Endodermal cell (in vitro differentiated cells): ENCODE data around the gene MTG1. TPM values are rescaled to one million over a fixed set of nuclear protein-coding genes. Genes with fewer than 3 reads are reported as not detected.

ENCODE experiments used
- DNase-seq: peaks from one replicate; pipeline ENCODE4 v3.0.0-alpha.2; 2017
- H3K27ac ChIP-seq: 2 replicates; pipeline ENCODE4 v1.5.1; 2013; ENCODE audit warnings: mild to moderate bottlenecking, low read depth, low read length, moderate library complexity
- H3K27me3 ChIP-seq: 2 replicates; pipeline ENCODE4 v1.6.1; 2013; ENCODE audit warnings: mild to moderate bottlenecking, low read length, moderate library complexity; ENCODE audit not compliant: insufficient read depth, control insufficient read depth, poor library complexity, severe bottlenecking
- H3K36me3 ChIP-seq: 2 replicates; pipeline ENCODE4 v1.7.0; 2013; ENCODE audit warnings: mild to moderate bottlenecking, low read length, moderate library complexity; ENCODE audit not compliant: control insufficient read depth, insufficient read depth
- H3K4me1 ChIP-seq: one replicate; pipeline ENCODE4 v1.7.0; 2013; ENCODE audit warnings: low read length; ENCODE audit not compliant: control insufficient read depth, insufficient read depth
- H3K4me3 ChIP-seq: 2 replicates; pipeline ENCODE4 v1.5.1; 2013; ENCODE audit warnings: mild to moderate bottlenecking, low read length, moderate library complexity
- H3K9ac ChIP-seq: 2 replicates; pipeline ENCODE4 v1.6.1; 2013; ENCODE audit warnings: mild to moderate bottlenecking, low read length, moderate library complexity; ENCODE audit not compliant: poor library complexity, severe bottlenecking; ENCODE audit errors: extremely low read depth
- H3K9me3 ChIP-seq: 2 replicates; pipeline ENCODE4 v1.6.1; 2013; ENCODE audit warnings: mild to moderate bottlenecking, low read length, moderate library complexity; ENCODE audit not compliant: control insufficient read depth
- H3K27ac Mint-ChIP-seq: 2 replicates; pipeline ENCODE4 v1.8.0; 2020; ENCODE audit warnings: mixed read lengths
- H3K27me3 Mint-ChIP-seq: 2 replicates; pipeline ENCODE4 v1.8.0; 2021; ENCODE audit warnings: mild to moderate bottlenecking, mixed read lengths; ENCODE audit not compliant: insufficient read depth
- H3K36me3 Mint-ChIP-seq: 2 replicates; pipeline ENCODE4 v1.8.0; 2020; ENCODE audit warnings: low read depth, mixed read lengths
- H3K4me1 Mint-ChIP-seq: 2 replicates; pipeline ENCODE4 v1.8.0; 2020; ENCODE audit warnings: mixed read lengths
- H3K4me3 Mint-ChIP-seq: 2 replicates; pipeline ENCODE4 v1.8.0; 2020; ENCODE audit warnings: mild to moderate bottlenecking, moderate library complexity, mixed read lengths
- H3K9me3 Mint-ChIP-seq: 2 replicates; pipeline ENCODE4 v1.8.0; 2020; ENCODE audit warnings: mild to moderate bottlenecking, mixed read lengths
- WGBS, 2 experiments: methylation state at CpG; one replicate each; pipeline versions ENCODE4 v1.1.5 to v1.1.7; 2013; ENCODE audit warnings: missing lambda C conversion rate in 2 of 2, mixed read lengths in 1 of 2; ENCODE audit not compliant: insufficient coverage in 1 of 2, insufficient read length in 1 of 2; 5-methylcytosine and 5-hydroxymethylcytosine counted together
- total RNA-seq, 2 donors: library from RNA; stranded (reverse); fragmentation: NEBNext Ultra II Directional in 1 of 2; extraction: Animal tissue kit (Norgen Biotek cat#: 25700) in 1 of 2; gene quantifications; 2 replicates in 1 of 2; 3 replicates in 1 of 2; pipeline ENCODE4 v1.2.1, GENCODE V29; 2021
- TF ChIP-seq, protein P1 (sequence below): fragments of 200-600 bp; sonication (generic); conservative IDR thresholded peaks from 2 replicates; pipeline ENCODE4 v1.5.0; 2021; ENCODE audit warnings: antibody characterized with exemption, mild to moderate bottlenecking

MTG1 gene
- total RNA-seq, 2 donors from 2014 or later: 71.3 to 86.0 TPM

GRCh38 chr10:133368153-133368552 is 25.8 kb upstream of the MTG1 start:
- H3K36me3 ChIP-seq: peaks cover 58% of the 10 kb centered on the region
- no peak overlapping the region for H3K4me3 ChIP-seq
- no peaks in the 10 kb centered on the region for H3K4me1 Mint-ChIP-seq
- WGBS, 2 experiments: 98 to 100% methylated on average over 5 to 7 of the region's 7 CpGs
- H3K27ac Mint-ChIP-seq: no peak overlapping the region
- TF ChIP-seq, protein P1, sequence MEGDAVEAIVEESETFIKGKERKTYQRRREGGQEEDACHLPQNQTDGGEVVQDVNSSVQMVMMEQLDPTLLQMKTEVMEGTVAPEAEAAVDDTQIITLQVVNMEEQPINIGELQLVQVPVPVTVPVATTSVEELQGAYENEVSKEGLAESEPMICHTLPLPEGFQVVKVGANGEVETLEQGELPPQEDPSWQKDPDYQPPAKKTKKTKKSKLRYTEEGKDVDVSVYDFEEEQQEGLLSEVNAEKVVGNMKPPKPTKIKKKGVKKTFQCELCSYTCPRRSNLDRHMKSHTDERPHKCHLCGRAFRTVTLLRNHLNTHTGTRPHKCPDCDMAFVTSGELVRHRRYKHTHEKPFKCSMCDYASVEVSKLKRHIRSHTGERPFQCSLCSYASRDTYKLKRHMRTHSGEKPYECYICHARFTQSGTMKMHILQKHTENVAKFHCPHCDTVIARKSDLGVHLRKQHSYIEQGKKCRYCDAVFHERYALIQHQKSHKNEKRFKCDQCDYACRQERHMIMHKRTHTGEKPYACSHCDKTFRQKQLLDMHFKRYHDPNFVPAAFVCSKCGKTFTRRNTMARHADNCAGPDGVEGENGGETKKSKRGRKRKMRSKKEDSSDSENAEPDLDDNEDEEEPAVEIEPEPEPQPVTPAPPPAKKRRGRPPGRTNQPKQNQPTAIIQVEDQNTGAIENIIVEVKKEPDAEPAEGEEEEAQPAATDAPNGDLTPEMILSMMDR: no peak
- H3K4me1 ChIP-seq: no peaks in the 10 kb centered on the region
- no peaks in the 10 kb centered on the region for H3K27me3 Mint-ChIP-seq
- DNase-seq: no peak
- no peaks in the 10 kb centered on the region for H3K9me3 ChIP-seq
- H3K4me3 Mint-ChIP-seq: no peak overlapping the region
- H3K27ac ChIP-seq: no peak overlapping the region
- H3K27me3 ChIP-seq: no peaks in the 10 kb centered on the region
- H3K9me3 Mint-ChIP-seq: no peaks in the 10 kb centered on the region
- H3K9ac ChIP-seq: no peak overlapping the region
- H3K36me3 Mint-ChIP-seq: peaks cover 58% of the 10 kb centered on the region

GRCh38 chr10:133370030-133370786 is 23.7 kb upstream of the MTG1 start:
- TF ChIP-seq, protein P1: no peak
- Histone ChIP-seq H3K27ac (no peak overlapping the region), H3K4me3 (no peak overlapping the region), H3K36me3 (peaks cover 45% of the 10 kb centered on the region), H3K9me3 (no peaks in the 10 kb centered on the region), H3K9ac (no peak overlapping the region), H3K4me1 (no peaks in the 10 kb centered on the region), H3K27me3 (peaks cover 14% of the 10 kb centered on the region)
- H3K27me3 Mint-ChIP-seq: peaks cover 15% of the 10 kb centered on the region
- no peaks in the 10 kb centered on the region for H3K4me1 Mint-ChIP-seq
- H3K4me3 Mint-ChIP-seq: no peak overlapping the region
- peaks cover 42% of the 10 kb centered on the region for H3K36me3 Mint-ChIP-seq
- H3K27ac Mint-ChIP-seq: no peak overlapping the region
- WGBS, 2 experiments: 92 to 96% methylated on average over 18 to 24 of the region's 24 CpGs
- DNase-seq: no peak
- H3K9me3 Mint-ChIP-seq: no peaks in the 10 kb centered on the region

DNA sequence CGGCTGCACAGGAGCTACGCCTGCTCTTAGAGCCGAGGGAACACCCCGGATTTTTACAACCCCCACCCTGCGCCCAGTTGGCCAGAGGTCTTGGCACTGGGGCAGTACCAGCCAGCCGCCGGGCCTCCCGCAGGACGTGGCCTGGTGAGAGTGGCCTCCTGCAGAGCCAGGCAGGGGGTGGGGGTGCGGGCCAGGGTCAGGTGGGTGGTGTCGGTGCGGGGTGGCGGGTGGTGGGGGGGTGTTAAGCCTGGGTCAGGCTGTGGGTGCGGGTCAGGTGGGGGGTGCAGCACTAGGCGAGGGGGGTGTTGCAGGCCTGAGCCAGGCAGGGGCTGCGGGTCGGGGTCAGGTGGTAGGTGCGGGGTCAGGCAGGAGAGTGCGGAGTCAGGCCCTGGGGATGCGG is 21.4 kb upstream of the MTG1 start:
- peak overlapping the region; percentile 45 for H3K4me3 ChIP-seq
- Mint-ChIP-seq H3K27ac (no peak overlapping the region), H3K27me3 (peaks cover 38% of the 10 kb centered on the region), H3K4me1 (no peaks in the 10 kb centered on the region), H3K4me3 (peak overlapping the region; percentile 72), H3K9me3 (no peaks in the 10 kb centered on the region), H3K36me3 (peaks cover 32% of the 10 kb centered on the region)
- DNase-seq: no peak
- no peaks in the 10 kb centered on the region for H3K4me1 ChIP-seq
- no peaks in the 10 kb centered on the region for H3K9me3 ChIP-seq
- 53 to 82% methylated on average over 6 to 19 of the region's 20 CpGs for WGBS, 2 experiments
- H3K9ac ChIP-seq: no peak overlapping the region
- H3K36me3 ChIP-seq: peaks cover 27% of the 10 kb centered on the region
- no peak overlapping the region for H3K27ac ChIP-seq
- TF ChIP-seq, protein P1: no peak
- H3K27me3 ChIP-seq: peaks cover 37% of the 10 kb centered on the region
